Endodermal cell (in vitro differentiated cells): ENCODE results near the gene BEST2. TPM values are rescaled to one million over a fixed set of nuclear protein-coding genes. Genes with fewer than 3 reads are reported as not detected.
A peak's percentile ranks its signal among the peaks of the same experiment; 100 is the strongest.

Source experiments
- DNase-seq: peaks from one replicate; pipeline ENCODE4 v3.0.0-alpha.2; 2017
- H3K27ac ChIP-seq: 2 replicates; pipeline ENCODE4 v1.5.1; 2013; ENCODE audit warnings: mild to moderate bottlenecking, low read depth, low read length, moderate library complexity
- H3K27me3 ChIP-seq: 2 replicates; pipeline ENCODE4 v1.6.1; 2013; ENCODE audit warnings: mild to moderate bottlenecking, low read length, moderate library complexity; ENCODE audit not compliant: insufficient read depth, control insufficient read depth, poor library complexity, severe bottlenecking
- H3K36me3 ChIP-seq: 2 replicates; pipeline ENCODE4 v1.7.0; 2013; ENCODE audit warnings: mild to moderate bottlenecking, low read length, moderate library complexity; ENCODE audit not compliant: control insufficient read depth, insufficient read depth
- H3K4me1 ChIP-seq: one replicate; pipeline ENCODE4 v1.7.0; 2013; ENCODE audit warnings: low read length; ENCODE audit not compliant: control insufficient read depth, insufficient read depth
- H3K4me3 ChIP-seq: 2 replicates; pipeline ENCODE4 v1.5.1; 2013; ENCODE audit warnings: mild to moderate bottlenecking, low read length, moderate library complexity
- H3K9ac ChIP-seq: 2 replicates; pipeline ENCODE4 v1.6.1; 2013; ENCODE audit warnings: mild to moderate bottlenecking, low read length, moderate library complexity; ENCODE audit not compliant: poor library complexity, severe bottlenecking; ENCODE audit errors: extremely low read depth
- H3K9me3 ChIP-seq: 2 replicates; pipeline ENCODE4 v1.6.1; 2013; ENCODE audit warnings: mild to moderate bottlenecking, low read length, moderate library complexity; ENCODE audit not compliant: control insufficient read depth
- H3K27ac Mint-ChIP-seq: 2 replicates; pipeline ENCODE4 v1.8.0; 2020; ENCODE audit warnings: mixed read lengths
- H3K27me3 Mint-ChIP-seq: 2 replicates; pipeline ENCODE4 v1.8.0; 2021; ENCODE audit warnings: mild to moderate bottlenecking, mixed read lengths; ENCODE audit not compliant: insufficient read depth
- H3K36me3 Mint-ChIP-seq: 2 replicates; pipeline ENCODE4 v1.8.0; 2020; ENCODE audit warnings: low read depth, mixed read lengths
- H3K4me1 Mint-ChIP-seq: 2 replicates; pipeline ENCODE4 v1.8.0; 2020; ENCODE audit warnings: mixed read lengths
- H3K4me3 Mint-ChIP-seq: 2 replicates; pipeline ENCODE4 v1.8.0; 2020; ENCODE audit warnings: mild to moderate bottlenecking, moderate library complexity, mixed read lengths
- H3K9me3 Mint-ChIP-seq: 2 replicates; pipeline ENCODE4 v1.8.0; 2020; ENCODE audit warnings: mild to moderate bottlenecking, mixed read lengths
- WGBS, 2 experiments: methylation state at CpG; one replicate each; pipeline versions ENCODE4 v1.1.5 to v1.1.7; 2013; ENCODE audit warnings: missing lambda C conversion rate in 2 of 2, mixed read lengths in 1 of 2; ENCODE audit not compliant: insufficient coverage in 1 of 2, insufficient read length in 1 of 2; 5-methylcytosine and 5-hydroxymethylcytosine counted together
- total RNA-seq, 2 donors: library from RNA; stranded (reverse); fragmentation: NEBNext Ultra II Directional in 1 of 2; extraction: Animal tissue kit (Norgen Biotek cat#: 25700) in 1 of 2; gene quantifications; 2 replicates in 1 of 2; 3 replicates in 1 of 2; pipeline ENCODE4 v1.2.1, GENCODE V29; 2021
- TF ChIP-seq, protein P1 (sequence below): fragments of 200-600 bp; sonication (generic); conservative IDR thresholded peaks from 2 replicates; pipeline ENCODE4 v1.5.0; 2021; ENCODE audit warnings: antibody characterized with exemption, mild to moderate bottlenecking

Gene BEST2
- total RNA-seq, 2 donors from 2014 or later: 0.95 to 1.2 TPM

DNA sequence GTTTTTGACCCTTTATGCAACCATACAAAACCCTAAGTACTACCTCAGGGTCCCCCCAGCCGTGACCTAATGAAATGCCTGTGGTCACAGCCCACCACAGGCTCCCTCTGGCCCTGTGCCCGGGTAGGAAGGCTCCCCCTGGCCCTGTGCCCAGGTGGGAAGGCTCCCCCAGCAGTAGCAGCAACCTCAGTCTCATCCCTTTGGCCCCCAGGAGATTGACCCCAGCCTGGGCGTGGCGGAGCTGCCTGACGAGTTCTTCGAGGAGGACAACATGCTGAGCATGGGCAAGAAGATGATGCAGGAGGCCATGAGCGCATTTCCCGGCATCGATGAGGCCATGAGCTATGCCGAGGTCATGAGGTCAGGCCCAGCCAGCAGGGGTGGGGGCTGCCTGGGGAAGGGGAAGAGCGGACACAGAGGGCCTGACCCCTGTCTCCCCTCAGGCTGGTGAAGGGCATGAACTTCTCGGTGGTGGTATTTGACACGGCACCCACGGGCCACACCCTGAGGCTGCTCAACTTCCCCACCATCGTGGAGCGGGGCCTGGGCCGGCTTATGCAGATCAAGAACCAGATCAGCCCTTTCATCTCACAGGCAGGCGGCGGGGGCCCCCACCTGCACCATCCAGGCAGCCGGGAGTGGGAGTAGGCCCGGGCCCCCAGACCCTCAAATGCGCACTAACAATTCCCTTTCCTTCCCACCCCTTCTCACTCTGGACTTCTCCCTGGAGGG, 6.3 kb upstream of the BEST2 start:
- Mint-ChIP-seq H3K36me3 (peaks cover 55% of the 10 kb centered on the region), H3K4me1 (peaks cover 4% of the 10 kb centered on the region), H3K4me3 (no peak overlapping the region), H3K27me3 (peaks cover 10% of the 10 kb centered on the region), H3K27ac (no peak overlapping the region), H3K9me3 (peaks cover 15% of the 10 kb centered on the region)
- H3K9ac ChIP-seq: no peak overlapping the region
- H3K27ac ChIP-seq: no peak overlapping the region
- DNase-seq: no peak
- TF ChIP-seq, protein P1, sequence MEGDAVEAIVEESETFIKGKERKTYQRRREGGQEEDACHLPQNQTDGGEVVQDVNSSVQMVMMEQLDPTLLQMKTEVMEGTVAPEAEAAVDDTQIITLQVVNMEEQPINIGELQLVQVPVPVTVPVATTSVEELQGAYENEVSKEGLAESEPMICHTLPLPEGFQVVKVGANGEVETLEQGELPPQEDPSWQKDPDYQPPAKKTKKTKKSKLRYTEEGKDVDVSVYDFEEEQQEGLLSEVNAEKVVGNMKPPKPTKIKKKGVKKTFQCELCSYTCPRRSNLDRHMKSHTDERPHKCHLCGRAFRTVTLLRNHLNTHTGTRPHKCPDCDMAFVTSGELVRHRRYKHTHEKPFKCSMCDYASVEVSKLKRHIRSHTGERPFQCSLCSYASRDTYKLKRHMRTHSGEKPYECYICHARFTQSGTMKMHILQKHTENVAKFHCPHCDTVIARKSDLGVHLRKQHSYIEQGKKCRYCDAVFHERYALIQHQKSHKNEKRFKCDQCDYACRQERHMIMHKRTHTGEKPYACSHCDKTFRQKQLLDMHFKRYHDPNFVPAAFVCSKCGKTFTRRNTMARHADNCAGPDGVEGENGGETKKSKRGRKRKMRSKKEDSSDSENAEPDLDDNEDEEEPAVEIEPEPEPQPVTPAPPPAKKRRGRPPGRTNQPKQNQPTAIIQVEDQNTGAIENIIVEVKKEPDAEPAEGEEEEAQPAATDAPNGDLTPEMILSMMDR: no peak
- H3K4me3 ChIP-seq: no peak overlapping the region
- peaks cover 16% of the 10 kb centered on the region for H3K9me3 ChIP-seq
- no peaks in the 10 kb centered on the region for H3K4me1 ChIP-seq
- peaks cover 51% of the 10 kb centered on the region for H3K36me3 ChIP-seq
- H3K27me3 ChIP-seq: peaks cover 11% of the 10 kb centered on the region
- WGBS, 2 experiments: 92 to 95% methylated on average over 8 to 22 of the region's 22 CpGs

DNA sequence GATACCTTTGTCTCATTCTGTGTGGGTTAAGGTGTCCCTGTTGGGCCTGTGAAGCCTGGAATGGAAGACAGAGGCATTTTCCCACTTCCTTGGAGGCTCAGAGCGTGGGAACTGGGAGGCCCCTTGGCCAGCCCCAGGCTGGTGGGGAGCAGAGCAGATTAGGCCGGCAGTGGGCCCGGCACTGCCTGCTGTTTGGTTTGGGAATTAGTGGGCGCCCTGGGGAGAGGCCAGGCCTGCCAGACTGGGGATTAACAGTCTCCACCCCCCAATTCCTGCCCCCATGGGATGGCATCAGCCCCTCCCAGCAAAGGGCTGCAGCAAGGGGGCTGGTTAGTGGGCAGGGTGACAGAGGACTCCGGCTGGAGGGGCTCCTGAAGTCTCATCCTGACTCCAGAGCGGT, 3.1 kb upstream of the BEST2 start:
- peak; percentile 77 for DNase-seq
- H3K4me1 ChIP-seq: no peaks in the 10 kb centered on the region
- Mint-ChIP-seq H3K9me3 (peaks cover 15% of the 10 kb centered on the region), H3K36me3 (peaks cover 41% of the 10 kb centered on the region), H3K27me3 (peaks cover 40% of the 10 kb centered on the region), H3K27ac (peak overlapping the region; percentile 92), H3K4me3 (no peak overlapping the region), H3K4me1 (peaks cover 7% of the 10 kb centered on the region)
- TF ChIP-seq, protein P1: no peak
- H3K9ac ChIP-seq: no peak overlapping the region
- peaks cover 39% of the 10 kb centered on the region for H3K27me3 ChIP-seq
- peaks cover 38% of the 10 kb centered on the region for H3K36me3 ChIP-seq
- 58 to 60% methylated on average over 1 to 6 of the region's 6 CpGs for WGBS, 2 experiments
- H3K4me3 ChIP-seq: peak overlapping the region; percentile 53
- no peak overlapping the region for H3K27ac ChIP-seq
- peaks cover 16% of the 10 kb centered on the region for H3K9me3 ChIP-seq

DNA sequence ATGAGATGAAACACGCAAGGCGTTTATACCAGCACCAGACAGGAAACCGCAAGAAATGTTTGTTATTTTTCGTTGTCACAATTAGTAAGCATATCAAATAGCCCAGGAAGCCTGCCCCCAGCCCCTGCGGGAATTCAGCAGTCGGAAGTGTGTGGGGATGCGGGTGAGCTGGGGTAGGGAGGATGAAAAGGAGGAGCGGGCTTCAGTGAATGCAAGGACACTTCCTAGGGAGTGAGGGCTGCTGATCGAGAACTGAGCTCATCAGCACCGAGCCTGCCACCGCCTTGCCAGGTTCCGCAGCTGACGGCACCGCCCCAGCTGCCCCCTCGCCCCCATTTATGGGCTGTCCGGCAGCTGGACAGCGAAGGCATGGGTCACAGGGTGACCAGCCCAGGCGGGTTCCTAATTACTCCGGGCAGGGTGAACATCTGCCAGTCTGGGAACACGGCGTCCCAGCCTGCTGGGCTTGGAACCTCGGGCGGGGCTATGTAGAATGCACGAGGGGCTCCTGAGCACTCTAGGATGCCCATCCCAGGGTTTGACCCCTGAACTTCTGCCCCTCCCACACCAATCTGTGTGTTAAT, 1.6 kb upstream of the BEST2 start:
- no peak overlapping the region for H3K27ac ChIP-seq
- peaks cover 34% of the 10 kb centered on the region for H3K36me3 Mint-ChIP-seq
- H3K4me3 Mint-ChIP-seq: no peak overlapping the region
- no peaks in the 10 kb centered on the region for H3K4me1 ChIP-seq
- no peak overlapping the region for H3K4me3 ChIP-seq
- peaks cover 43% of the 10 kb centered on the region for H3K27me3 ChIP-seq
- 62 to 78% methylated on average over 7 to 24 of the region's 24 CpGs for WGBS, 2 experiments
- peaks cover 7% of the 10 kb centered on the region for H3K4me1 Mint-ChIP-seq
- H3K9ac ChIP-seq: no peak overlapping the region
- DNase-seq: no peak
- H3K9me3 Mint-ChIP-seq: peaks cover 15% of the 10 kb centered on the region
- TF ChIP-seq, protein P1: no peak
- H3K27me3 Mint-ChIP-seq: peaks cover 52% of the 10 kb centered on the region
- H3K27ac Mint-ChIP-seq: no peak overlapping the region
- peaks cover 32% of the 10 kb centered on the region for H3K36me3 ChIP-seq
- H3K9me3 ChIP-seq: peaks cover 16% of the 10 kb centered on the region
